KOPT-K1 (cell line): ENCODE results near the gene LCN6.

Experiments
- H3K27ac ChIP-seq: fragments of 200-600 bp; sonication (generic); 2 replicates; pipeline ENCODE4 v1.5.1; 2016; ENCODE audit warnings: antibody characterized with exemption, mild to moderate bottlenecking, low read depth, low read length; ENCODE audit not compliant: poor library complexity, severe bottlenecking
- H3K36me3 ChIP-seq: fragments of 200-600 bp; sonication (generic); 2 replicates; pipeline ENCODE4 v1.5.1; 2017; ENCODE audit warnings: antibody characterized with exemption, mild to moderate bottlenecking, low read length, moderate library complexity; ENCODE audit not compliant: insufficient read depth
- H3K9me3 ChIP-seq: fragments of 200-600 bp; sonication (generic); 2 replicates; pipeline ENCODE4 v1.5.1; 2017; ENCODE audit warnings: antibody characterized with exemption, low read length, mild to moderate bottlenecking; ENCODE audit not compliant: insufficient read depth, poor library complexity, severe bottlenecking

Gene LCN6

GRCh38 chr9:136732444-136733178 lies 15.7 kb downstream of the LCN6 start:
- Histone ChIP-seq H3K9me3 (no peaks in the 10 kb centered on the region), H3K36me3 (no peaks in the 10 kb centered on the region; the same call in 1 of the 2 replicates), H3K27ac (no peak overlapping the region)

GRCh38 chr9:136729926-136730325 lies 18.4 kb downstream of the LCN6 start:
- H3K9me3 ChIP-seq: no peaks in the 10 kb centered on the region
- H3K36me3 ChIP-seq: peaks cover 21% of the 10 kb centered on the region
- H3K27ac ChIP-seq: no peak overlapping the region

- peaks cover 29% of the 10 kb centered on the region for H3K36me3 ChIP-seq
- peak overlapping the region; percentile 88 for H3K27ac ChIP-seq
- no peaks in the 10 kb centered on the region for H3K9me3 ChIP-seq
Measured at GRCh38 chr9:136729144-136729543, 19.2 kb downstream of the LCN6 start.

GRCh38 chr9:136728548-136729123 lies 19.7 kb downstream of the LCN6 start:
- H3K9me3 ChIP-seq: no peaks in the 10 kb centered on the region
- peaks cover 34% of the 10 kb centered on the region for H3K36me3 ChIP-seq
- peak overlapping the region; percentile 88 for H3K27ac ChIP-seq

- Histone ChIP-seq H3K36me3 (peaks cover 39% of the 10 kb centered on the region), H3K27ac (peak overlapping the region; percentile 88)
Measured at GRCh38 chr9:136728080-136728547, 20.2 kb downstream of the LCN6 start.

GRCh38 chr9:136726631-136727191 lies 21.6 kb downstream of the LCN6 start:
- peaks cover 53% of the 10 kb centered on the region for H3K36me3 ChIP-seq
- H3K9me3 ChIP-seq: no peaks in the 10 kb centered on the region
- peak overlapping the region; percentile 88 for H3K27ac ChIP-seq

More at GRCh38 chr9:136728080-136728547, 20.2 kb downstream of the LCN6 start:
- no peaks in the 10 kb centered on the region for H3K9me3 ChIP-seq

- Histone ChIP-seq H3K36me3 (peaks cover 59% of the 10 kb centered on the region), H3K9me3 (no peaks in the 10 kb centered on the region), H3K27ac (peak overlapping the region; percentile 88)
Measured at GRCh38 chr9:136726118-136726517, 22.2 kb downstream of the LCN6 start.

- H3K9me3 ChIP-seq: no peaks in the 10 kb centered on the region
- no peak overlapping the region for H3K27ac ChIP-seq
- H3K36me3 ChIP-seq: peaks cover 64% of the 10 kb centered on the region
Measured at GRCh38 chr9:136725612-136726011, 22.7 kb downstream of the LCN6 start.

GRCh38 chr9:136724772-136725171 lies 23.6 kb downstream of the LCN6 start:
- Histone ChIP-seq H3K27ac (no peak overlapping the region), H3K36me3 (peaks cover 65% of the 10 kb centered on the region)

GRCh38 chr9:136723989-136724388 lies 24.3 kb downstream of the LCN6 start:
- Histone ChIP-seq H3K27ac (no peak overlapping the region), H3K36me3 (peaks cover 65% of the 10 kb centered on the region), H3K9me3 (no peaks in the 10 kb centered on the region)

More at GRCh38 chr9:136724772-136725171, 23.6 kb downstream of the LCN6 start:
- H3K9me3 ChIP-seq: no peaks in the 10 kb centered on the region

- Histone ChIP-seq H3K27ac (no peak overlapping the region), H3K36me3 (peaks cover 65% of the 10 kb centered on the region)
Measured at GRCh38 chr9:136723362-136723976, 24.9 kb downstream of the LCN6 start.

GRCh38 chr9:136722969-136723356 lies 25.4 kb downstream of the LCN6 start:
- no peak overlapping the region for H3K27ac ChIP-seq
- H3K36me3 ChIP-seq: peaks cover 65% of the 10 kb centered on the region
- H3K9me3 ChIP-seq: no peaks in the 10 kb centered on the region

More at GRCh38 chr9:136723362-136723976, 24.9 kb downstream of the LCN6 start:
- no peaks in the 10 kb centered on the region for H3K9me3 ChIP-seq

- no peaks in the 10 kb centered on the region for H3K9me3 ChIP-seq
- H3K36me3 ChIP-seq: peaks cover 65% of the 10 kb centered on the region
- H3K27ac ChIP-seq: no peak overlapping the region
Measured at GRCh38 chr9:136722093-136722968, 26.0 kb downstream of the LCN6 start.

GRCh38 chr9:136721339-136722092 lies 26.8 kb downstream of the LCN6 start:
- Histone ChIP-seq H3K27ac (no peak overlapping the region), H3K9me3 (no peaks in the 10 kb centered on the region), H3K36me3 (peaks cover 60% of the 10 kb centered on the region)
